ENCODE results near the gene ALKBH3. TPM values are rescaled to one million over a fixed set of nuclear protein-coding genes. Genes with fewer than 3 reads are reported as not detected.
A peak's percentile ranks its signal among the peaks of the same experiment; 100 is the strongest.

The ALKBH3 gene
- total RNA-seq, 1 donor: 28.3 TPM

GRCh38 chr11:43936076-43936475 is 55.4 kb downstream of the ALKBH3 start:
- peak in 2 of 3 donors; percentile 37 to 54 for DNase-seq (ENCODE audit: low read depth in 2 of 3, low spot score in 2 of 3)

GRCh38 chr11:43937434-43938411 is 57.1 kb downstream of the ALKBH3 start:
- no peak for DNase-seq (ENCODE audit: low read depth in 2 of 3, low spot score in 2 of 3)

DNA sequence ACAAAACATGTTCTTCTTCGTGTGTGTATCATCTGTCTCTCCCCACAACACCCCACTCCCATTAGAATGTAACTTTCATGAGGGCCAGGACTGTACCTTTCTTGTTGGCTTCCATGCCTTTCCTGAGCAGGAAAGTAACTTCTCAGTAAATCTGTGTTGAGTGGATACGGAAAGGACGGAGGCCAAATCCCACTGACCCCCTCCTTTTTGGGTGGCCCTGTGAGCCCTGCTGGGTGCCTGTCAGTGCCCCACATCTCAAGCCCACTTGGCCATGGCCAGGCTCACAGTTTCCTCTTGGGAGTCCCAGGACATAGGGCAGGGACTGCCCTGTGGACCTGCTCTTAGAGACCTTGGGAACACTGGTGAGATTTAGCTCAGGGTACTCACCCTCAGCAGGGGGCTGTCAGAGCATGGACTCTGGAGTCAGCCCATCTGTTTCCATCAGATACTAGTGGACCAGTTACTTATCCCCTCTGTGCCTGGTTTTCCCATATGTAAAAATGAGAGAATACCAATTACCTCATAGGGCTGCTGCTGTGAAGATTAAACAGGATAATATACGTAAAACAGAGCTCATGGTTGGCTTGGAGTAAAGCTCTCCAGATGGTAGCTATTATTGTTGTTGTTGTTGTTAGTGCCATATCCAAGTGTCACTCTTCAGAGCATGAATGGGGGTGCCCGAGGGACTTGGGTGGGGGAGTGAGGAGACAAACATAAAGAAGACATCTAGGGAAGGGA is 60.8 kb downstream of the ALKBH3 start:
- no peak for DNase-seq (ENCODE audit: low read depth in 2 of 3, low spot score in 2 of 3)

- peak in 1 of 3 donors; percentile 34 for DNase-seq (ENCODE audit: low read depth in 2 of 3, low spot score in 2 of 3)
Measured at GRCh38 chr11:43942662-43943371, 62.2 kb downstream of the ALKBH3 start.

DNA sequence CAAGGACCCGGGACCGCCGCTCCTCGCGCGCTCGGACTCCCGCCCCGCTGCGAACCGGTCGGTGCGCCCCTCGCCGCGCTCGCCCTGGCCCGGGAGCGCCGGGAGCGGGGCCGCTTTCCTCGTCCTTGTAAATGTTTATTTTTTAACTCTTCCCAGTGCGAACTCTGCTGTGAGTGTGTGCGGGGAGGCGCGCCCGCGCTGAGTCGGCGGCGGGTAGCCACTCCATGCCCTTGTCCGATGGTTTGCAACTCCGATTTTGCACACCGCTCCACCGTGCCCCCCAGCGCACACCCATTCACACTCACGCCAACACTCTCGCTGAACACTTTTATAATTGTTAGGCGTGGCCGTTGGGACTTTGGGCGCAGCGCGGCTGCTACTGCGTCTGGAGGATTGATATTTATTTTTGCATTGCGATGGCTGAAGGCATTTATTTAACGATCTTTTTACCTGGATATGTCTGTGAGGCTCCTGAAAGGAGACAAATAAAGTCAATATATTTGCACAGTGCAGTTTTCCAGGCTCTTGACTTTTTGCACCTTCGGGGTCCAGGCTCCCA is 62.8 kb downstream of the ALKBH3 start:
- DNase-seq (ENCODE audit: low read depth in 2 of 3, low spot score in 2 of 3): no peak

- DNase-seq (ENCODE audit: low read depth in 2 of 3, low spot score in 2 of 3): peak in 1 of 3 donors; percentile 31
Measured at GRCh38 chr11:43943931-43944751, 63.5 kb downstream of the ALKBH3 start.

DNA sequence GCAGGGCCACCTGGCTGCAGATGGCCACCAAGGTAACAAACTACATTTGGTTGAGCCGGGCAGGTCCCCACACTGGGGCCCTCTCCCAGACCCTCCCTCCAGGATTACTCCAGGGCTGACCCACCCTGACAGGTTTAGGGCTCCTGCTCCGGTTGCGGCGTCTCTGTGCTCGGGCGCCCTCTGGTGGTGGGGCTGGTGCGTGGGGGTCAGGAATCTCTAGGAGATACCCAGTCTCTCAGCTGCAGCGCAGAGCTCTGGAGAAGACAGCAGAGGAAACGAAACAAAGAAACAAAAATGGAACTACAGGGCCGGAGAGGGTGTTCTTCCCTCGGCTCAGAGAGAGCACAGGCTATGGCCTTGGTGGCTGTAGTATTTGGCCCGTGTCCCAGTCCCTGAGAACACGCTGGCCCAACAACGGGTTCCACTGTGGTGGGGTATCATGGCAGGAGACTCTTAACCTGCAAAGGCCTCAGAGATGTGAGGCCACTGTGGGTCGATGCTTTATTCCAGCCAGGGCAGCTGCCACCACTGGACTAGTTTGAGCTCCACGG is 64.2 kb downstream of the ALKBH3 start:
- DNase-seq (ENCODE audit: low read depth in 2 of 3, low spot score in 2 of 3): peak in 2 of 3 donors; percentile 62 to 72

DNA sequence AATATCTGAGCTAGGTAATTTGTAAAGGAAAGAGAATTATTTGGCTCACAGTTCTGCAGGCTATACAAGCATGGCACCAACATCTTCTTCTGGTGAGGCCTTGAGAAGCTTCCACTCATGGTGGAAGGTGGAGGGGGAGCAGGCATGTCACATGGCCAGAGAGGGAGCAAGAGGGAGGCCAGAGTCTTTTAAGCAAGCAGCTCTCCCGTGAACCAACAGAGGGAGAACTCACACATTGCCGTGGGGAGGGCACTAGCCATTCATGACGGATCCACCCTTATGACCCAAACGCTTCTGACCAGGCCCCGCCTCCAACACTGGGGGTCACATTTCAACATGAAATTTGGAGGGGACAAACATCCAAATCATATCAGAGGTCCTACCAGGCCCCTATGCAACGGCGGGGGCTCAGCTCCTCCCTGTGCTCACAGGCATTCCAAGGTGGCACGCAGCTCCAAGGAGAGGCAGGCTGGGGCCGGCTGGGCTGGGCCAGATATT is 66.4 kb downstream of the ALKBH3 start:
- peak in 1 of 3 donors; percentile 48 for DNase-seq (ENCODE audit: low read depth in 2 of 3, low spot score in 2 of 3)

DNA sequence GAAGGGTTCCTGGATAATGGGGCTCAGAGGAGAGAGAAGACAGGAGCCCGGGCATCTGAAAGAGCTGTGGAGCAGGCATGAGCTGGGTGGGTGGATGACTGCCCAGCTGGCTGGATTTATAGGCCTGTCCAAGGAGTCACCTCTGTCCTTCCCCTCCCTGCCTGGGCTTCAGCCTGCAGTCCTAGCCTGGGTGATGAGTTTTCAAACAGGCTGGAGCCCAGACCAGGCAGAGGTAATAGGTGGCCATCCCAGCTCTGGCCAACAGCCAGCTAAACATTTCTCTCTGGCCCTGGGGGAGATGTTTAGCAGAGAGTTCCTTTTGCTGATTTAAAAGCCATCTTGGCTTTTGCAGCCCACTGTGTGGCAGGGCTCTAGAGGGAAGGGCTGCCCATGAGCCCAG is 67.2 kb downstream of the ALKBH3 start:
- no peak for DNase-seq (ENCODE audit: low read depth in 2 of 3, low spot score in 2 of 3)

GRCh38 chr11:43948341-43949225 is 68.0 kb downstream of the ALKBH3 start:
- DNase-seq (ENCODE audit: low read depth in 2 of 3, low spot score in 2 of 3): no peak

DNA sequence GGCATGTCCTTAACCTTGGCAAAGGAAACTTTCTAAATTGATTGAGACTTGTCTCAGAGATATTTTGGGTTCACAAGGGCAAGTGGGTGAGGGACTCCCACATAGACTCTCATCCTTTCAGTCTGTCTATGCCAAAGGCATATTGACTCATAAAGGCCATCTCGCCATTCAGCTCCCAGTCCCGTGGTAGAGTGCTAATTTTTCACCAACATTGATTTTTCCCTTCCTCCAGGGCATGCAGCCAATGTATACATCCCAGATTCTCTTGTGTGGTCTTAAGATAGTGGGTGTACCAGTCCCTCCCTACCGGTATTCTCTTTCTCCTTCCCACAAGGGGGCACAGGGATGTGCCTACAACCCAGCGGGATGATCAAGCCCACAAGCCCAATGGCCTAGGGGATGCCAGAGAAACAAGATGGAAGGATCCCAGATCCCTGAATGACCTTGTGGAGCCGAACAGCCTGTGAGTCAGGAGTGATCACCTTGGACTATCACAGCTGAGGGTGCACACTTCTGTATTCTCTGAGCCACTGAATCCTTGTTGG is 69.8 kb downstream of the ALKBH3 start:
- no peak for DNase-seq (ENCODE audit: low read depth in 2 of 3, low spot score in 2 of 3)

GRCh38 chr11:43951231-43951630 is 70.6 kb downstream of the ALKBH3 start:
- no peak for DNase-seq (ENCODE audit: low read depth in 2 of 3, low spot score in 2 of 3)

DNA sequence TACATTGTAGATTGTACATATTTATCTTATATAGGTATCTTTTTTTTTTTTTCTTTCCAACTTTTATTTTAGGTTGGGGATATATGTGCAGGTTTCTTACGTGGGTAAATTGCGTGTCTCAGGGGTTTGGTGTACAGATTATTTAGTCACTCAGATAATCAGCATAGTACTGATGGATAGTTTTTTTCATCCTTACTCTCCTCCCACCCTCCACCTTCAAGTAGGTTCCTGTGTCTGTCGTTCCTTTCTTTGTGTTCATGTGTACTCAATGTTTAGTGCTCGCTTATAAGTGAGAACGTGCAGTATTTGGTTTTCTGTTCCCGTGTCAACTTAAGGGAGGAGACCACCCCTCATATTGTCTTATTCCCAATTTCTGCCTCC is 71.4 kb downstream of the ALKBH3 start:
- DNase-seq (ENCODE audit: low read depth in 2 of 3, low spot score in 2 of 3): no peak

DNA sequence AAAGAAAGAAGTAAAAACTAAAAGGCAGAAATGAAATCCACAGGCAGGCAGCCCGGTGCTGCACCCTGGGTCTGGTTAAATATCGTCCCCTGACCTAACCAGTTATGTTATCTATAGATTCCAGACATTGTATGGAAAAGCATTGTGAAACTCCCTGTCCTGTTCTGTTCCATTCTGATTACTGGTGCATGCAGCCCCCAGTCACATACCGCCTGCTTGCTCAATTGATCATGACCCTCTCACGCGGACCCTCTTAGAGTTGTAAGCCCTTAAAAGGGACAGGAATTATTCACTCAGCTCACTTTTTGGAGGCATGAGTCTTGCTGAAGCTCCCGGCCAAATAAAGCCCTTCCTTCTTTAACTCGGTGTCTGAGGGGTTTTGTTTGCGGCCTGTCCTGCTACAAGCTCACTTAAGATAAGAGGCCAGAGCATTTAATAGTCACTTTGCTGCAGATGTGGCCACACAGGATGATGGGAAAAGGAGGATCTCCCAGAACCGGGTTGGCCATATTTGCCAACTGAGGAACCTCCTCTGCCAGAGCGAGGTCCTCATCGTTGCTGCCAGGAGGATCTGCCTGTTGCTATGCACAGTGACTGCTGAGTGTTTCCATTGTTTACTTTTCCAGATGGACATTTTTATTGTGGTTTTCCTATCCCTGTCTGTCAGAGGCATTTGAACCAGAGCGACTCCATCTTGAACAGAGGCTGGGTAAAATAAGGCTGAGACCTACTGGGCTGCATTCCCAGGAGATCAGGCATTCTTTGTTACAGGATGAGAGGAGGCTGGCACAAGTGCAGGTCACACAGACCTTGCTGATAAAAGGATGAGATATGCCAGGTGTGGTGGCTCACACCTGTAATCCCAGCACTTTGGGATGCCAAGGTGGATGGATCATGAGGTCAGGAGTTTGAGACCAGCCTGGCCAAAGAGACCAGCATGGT is 72.0 kb downstream of the ALKBH3 start:
- DNase-seq (ENCODE audit: low read depth in 2 of 3, low spot score in 2 of 3): no peak

GRCh38 chr11:43953521-43953920 is 72.9 kb downstream of the ALKBH3 start:
- no peak for DNase-seq (ENCODE audit: low read depth in 2 of 3, low spot score in 2 of 3)

DNA sequence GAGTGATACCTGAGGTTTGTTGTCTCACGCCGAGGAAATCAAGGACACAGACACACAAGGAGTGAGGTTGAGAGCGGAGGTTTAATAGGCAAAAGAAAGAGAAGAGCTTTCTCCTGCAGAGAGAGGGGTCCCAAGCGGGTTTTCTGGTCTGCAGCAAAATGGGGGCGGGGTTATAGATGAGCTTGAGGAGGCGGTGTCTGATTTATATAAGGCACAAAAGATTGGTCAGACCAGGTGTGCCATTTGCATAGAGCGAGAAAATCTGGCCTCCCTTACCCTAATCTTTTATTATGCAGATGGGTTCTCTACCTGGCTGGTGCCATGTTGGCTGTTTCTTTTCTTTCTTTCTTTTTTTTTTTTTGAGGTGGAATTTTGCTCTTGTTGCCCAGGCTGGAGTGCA is 73.6 kb downstream of the ALKBH3 start:
- DNase-seq (ENCODE audit: low read depth in 2 of 3, low spot score in 2 of 3): no peak

Measured in hematopoietic multipotent progenitor cell (in vitro differentiated cells).